HG03039 (cell line): ENCODE measurements around the gene AK9.
A peak's percentile ranks its signal among the peaks of the same experiment; 100 is the strongest.
"Not testable (repeated sequence)": the region's sequence is repeated elsewhere in the genome, so short reads cannot be mapped to it uniquely, and the experiment has no call there.

Experiments
- ATAC-seq: cut with Tn5 transposase; IDR thresholded peaks from one replicate; pipeline ENCODE4 v1.9.1; 2021; ENCODE audit warnings: mild to moderate bottlenecking, moderate library complexity; ENCODE audit not compliant: unreplicated experiment

Gene AK9

DNA sequence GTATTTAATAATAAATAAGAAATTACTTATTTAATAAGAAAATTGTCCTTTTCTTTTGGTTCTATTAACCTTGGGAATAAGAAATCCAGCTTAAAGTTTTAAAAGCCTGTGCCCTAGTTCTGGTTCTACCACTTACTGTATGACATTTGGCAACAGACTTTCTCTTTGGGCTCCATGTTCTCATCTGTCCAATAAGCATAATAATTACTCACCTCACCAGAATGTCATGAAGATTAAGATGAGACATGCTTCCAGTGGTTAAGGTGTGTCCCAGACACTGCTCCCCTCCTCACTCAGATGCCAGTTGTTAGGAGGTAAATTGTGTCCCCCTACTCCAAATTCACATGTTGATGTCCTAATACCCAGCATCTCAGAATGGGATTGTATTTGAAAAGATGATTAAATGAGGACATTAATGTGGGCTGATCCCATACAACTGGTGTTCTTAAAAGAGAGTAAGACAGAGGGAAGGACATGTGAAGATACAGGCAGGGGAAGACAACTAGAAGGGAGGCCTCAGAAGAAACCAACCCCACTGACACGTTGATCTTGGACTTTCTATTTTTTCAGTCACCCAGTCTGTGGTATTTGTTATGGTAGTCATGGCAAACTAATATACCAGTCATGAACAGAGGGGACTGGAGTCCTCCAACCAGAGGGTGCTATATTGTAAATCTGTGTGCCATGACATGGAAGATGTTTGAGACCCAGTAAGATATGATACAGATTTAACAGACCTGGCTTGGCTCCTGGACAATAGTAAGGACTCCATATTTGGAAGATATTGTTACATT is 229.1 kb downstream of the AK9 start:
- ATAC-seq, result no peak

DNA sequence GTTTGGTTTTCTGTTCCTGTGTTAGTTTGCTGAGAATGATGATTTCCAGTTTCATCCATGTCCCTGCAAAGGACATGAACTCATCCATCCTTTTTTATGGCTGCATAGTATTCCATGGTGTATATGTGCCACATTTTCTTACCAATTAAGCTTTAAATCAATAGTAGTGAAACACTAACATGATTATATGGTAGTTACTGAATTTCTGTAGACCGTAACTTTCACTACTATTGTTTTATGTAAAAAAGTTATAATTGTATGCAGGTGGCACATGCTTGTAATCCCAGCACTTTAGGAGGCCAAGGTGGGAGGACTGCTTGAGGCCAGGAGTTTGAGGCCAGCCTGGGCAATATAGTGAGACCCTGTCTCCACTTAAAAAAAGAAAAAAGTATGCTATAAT is 229.8 kb downstream of the AK9 start:
- not testable (repeated sequence) for ATAC-seq

DNA sequence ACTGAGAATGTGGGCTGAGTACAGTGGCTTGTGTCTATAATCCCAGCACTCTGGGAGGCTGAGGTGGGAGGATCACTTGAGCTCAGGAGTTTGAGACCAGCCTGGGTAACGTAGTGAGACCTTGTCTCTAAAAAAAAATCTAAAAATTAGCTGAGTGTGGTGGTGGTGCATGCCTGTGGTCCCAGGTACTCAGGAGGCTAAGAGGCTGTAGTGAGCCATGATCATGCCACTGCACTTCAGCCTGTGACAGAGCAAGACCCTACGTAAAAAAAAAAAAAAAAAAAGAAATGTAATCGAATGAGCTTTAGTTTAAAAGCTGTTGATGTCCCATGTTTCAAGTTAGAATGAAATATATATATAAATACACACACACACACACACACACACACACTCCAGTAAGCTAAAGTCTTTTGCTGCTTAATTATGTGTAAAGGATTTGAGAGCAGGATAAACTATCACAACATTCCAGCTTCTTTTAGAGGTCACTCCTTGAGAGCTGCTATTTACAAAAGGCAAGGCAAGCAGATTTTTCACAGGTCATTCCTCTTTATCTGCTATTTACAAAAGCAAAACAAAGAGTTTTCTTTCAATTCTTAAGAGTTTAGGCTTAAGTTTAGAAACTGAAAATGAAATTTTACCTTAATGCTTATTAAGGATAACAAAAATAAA is 230.7 kb downstream of the AK9 start:
- ATAC-seq, result no peak

DNA sequence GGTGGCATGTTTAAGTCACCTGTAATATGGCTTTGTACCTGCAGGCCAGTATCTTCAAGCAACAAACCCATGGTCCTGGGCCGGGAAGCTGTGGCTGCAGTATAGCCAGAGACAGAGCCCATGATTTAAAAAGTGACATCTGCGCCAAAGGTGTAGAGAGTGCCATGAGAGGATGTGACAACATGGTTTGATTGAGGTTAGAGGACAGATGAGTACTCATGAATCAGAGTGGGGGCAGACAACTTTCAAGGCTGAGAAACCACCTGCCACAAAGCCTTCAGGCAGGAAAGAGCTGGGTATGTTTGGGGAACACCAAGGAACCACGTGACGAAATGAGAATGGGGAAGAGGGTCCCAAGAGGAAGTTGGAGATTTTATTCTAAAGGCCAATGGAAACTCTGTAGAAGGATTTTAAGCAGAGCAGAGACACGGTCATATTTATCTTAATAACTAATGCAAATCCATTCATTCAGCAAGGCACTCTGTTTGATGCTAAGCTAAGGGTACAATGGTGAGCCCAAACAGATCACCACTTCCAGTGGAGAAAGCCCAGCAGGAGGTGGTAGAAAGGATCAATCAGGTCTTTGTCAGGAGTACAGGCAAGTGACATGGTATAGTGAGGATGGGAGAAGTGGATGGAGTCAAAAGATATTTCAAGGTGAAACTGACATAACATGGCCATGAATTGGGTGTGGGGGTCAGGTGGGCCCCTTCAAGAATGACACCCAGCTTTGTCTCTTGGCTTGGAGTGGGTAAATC is 232.0 kb downstream of the AK9 start:
- no peak for ATAC-seq

DNA sequence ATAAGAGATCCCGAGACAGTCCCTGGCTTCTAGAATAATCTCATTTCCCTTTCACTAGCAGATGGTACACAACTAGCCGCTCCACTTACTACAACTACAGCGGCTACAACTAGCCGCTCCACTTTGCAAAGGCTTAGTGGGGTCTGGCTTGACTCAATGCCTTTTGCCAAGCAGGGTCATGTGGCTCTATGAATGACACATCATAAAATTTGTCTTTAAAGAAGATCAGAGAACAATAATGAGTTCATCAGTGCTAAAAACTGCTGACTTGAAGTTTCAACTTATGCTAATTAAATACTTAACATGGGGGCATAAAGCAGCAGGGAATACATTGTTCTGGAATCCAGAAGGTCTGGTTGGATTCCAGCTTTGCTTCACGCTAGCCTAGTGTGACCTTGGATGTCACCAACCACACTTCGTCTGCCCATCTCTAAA is 233.4 kb downstream of the AK9 start:
- no peak for ATAC-seq

DNA sequence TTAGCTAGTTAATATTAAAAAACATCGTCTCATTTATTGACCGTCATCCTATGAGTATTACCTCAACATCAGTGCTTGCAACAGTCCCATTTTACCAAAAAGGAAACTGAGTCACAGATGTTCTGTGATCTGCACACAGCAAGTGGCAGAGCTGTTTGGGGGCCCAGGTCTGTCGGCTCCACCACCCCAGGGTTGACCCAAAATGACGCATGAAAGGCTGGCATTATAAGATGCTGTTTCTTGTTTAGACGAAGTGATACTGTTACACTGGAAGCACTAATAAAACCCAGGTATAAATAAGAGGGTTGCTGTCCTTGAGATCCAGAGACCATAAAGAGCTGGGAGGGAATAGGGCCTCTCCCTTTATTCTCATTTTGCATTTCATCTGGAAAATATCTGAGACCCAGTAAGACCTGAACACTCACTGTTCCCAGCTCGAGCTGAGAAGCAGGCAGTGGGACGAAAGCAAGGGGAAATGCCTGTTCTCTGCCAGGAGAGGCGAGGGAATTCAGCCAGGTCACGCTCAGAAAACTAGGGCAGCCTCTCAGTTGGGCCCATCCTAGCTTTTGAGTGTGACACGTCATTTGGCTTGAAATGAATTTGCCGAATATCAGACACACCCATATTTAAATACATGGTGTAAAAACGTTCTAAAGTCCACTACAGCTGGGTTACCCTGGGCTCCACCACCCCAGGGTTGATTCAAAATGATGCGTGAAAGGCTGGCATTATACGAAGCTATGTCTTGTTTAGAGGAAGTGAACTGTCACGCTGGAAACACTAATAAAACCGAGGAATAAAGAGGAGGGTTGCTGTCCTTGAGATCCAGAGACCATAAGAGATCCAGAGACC is 234.1 kb downstream of the AK9 start:
- no peak for ATAC-seq

DNA sequence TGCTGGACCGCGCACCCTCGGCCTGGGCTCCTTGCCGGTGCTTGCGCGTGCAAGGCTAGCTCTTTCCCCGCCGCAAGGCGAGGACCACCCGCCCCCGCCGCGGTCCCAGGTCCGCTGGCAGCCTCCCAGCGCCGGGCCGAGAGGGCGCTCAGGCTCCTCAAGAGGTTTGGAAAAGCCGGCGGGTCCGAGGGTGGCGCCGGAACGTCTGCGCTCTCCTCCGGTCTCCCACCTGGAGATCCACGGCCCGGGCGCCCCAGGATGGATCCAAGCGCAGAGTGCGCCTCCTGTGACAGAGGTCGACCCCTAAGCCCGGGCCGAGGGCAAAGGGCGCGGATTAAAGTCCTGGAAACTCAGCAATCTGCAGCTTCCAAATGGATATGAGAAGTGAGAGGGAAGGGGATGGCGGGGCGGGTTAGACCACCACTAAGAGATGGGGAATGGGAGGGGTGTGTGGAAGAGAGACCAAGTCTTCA is 234.9 kb downstream of the AK9 start:
- ATAC-seq, result no peak

DNA sequence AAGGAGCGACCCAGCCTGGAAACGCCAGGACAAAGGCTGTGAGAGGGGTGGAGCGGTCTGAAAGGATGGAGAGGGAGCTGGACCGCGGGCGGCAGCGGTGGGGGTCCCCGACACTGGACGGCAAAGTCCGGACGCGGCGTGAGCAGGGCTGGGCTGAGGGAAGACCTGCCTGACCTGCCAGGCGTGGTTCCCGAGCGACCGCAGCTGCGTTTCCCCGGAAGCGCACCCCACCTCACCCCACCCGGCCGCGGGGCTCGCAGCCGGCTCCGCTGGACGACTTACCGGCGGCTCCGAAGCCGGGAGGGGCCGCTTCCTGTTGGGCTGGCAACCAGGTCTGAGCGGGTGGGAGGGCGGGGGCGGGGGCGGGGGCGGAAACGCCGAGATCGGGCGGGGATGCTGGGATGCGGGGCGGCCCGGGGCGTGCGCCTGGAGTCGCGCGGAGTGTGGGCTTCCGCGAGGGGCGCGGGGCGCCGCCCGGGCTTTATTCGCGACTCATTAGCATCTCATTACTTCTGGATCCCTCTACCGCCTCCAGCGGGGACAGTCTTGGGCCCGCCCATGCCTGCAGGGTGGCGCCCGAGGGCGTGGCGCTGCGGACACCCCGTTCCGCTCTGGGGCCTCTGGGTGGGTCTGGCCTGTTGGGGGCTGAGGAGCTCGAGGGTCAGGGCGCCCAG is 235.4 kb downstream of the AK9 start, which contains the start of gene MICAL1:
Gene MICAL1, minus strand, starts transcription at position 336 of the 674 bp plus-strand sequence. CDS start 1,576 bp downstream, outside the sequence.
- ATAC-seq, result peak; percentile 51

DNA sequence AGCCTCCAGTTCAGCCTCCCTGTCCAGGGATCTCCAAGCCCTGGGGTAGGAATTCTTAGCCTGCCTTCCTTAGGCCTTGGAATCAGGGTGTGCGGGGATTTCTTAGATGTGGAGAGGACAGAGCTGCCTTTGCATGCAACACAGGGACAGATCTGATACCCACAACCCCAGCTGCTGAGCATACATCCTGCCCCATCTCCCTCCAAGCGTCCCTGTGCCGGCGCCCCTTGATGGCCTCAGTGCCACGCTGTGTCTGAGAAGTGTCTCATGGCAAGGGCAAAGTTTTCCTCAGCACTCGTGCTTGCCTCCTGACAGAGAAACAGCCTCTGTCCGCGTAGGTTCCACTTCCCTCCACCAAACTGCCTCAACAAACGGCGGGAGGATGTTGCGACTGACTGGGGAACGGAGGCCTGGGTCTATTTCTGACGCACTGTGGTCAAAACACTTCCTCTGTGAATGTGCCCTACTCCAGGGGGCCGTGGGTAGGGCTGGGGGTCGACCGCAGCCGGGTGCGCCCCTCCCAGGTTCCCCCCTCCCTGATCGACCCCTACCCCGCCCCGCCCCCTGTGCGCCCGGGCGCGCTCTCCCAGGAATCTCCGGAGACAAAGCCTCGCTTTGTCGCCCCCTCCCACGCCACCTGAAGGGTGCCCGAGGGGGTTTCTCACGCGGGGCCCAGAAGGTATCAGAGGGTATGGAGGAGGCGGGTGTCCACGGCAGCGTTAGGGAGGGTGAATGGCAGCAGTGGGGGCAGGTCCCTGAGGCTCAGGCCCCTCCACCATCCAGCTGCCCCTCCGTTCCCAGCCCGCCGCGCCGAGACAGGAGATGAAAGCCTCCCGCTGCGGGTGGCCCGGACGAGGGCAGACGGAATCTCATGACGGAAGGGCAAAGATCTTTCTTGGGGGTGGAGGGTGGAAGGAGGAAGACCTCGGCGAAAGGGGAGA is 236.2 kb downstream of the AK9 start:
- peak; percentile 22 for ATAC-seq

DNA sequence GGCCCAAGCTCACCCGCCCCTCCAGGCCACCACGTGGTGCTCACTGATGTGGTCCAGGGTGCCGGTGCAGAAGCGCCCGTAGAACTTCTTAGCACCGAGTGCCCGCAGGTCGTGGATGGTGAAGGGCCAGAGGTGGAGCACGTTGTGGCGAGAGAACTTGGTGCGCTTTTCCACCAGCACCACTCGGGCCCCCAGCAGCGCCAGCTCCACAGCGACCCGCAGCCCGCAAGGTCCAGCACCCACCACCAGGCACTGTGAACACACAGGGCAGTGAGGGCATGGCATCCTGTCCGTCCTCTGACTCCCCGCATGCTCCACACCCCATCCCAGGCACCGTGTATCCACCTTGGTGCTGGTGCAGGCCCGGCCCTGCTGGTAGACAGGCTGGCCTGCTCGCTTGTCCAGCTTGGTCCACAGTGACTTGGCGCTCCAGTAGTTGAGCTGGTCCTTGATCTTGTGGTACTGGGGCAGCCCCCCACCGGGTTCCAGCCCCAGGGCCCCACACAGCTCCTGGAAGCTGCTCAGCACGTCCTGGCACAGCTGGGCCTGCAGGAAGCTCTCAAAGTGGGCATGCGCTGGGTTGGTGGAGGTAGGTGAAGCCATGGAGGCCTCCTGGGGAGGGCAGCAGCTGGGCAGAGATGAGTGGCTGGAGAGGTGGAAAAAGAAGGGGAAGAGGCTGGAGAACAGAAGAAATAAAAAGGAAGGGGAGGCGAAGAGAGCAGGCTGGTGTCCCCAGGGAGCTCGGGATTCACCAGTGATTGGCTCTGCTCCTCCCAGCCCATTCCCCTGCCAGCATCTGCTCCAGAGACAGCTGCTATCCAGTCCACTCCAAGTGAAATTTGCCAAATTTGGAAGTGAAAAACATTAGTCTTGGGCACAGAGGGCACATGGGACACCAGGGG is 237.2 kb downstream of the AK9 start:
- ATAC-seq, result no peak

DNA sequence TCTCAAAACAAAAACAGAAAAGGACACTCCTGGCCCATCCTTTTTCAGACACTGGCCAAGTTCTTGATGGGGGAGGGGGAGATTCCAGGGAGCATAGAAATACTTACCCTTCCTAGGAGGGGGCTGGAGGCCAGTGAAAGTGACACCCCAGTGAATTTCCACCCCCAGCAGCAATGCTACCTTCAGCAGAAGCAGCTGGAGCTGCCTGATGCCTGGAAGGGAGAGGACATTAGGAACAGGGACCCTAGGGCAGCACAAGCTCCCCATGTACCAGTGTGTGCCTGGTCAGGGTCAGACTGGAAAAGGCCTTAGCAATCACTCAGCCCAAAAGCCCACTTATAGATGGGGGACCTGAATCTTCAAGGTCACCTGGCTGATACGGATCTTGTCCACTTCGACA is 237.8 kb downstream of the AK9 start:
- no peak for ATAC-seq

DNA sequence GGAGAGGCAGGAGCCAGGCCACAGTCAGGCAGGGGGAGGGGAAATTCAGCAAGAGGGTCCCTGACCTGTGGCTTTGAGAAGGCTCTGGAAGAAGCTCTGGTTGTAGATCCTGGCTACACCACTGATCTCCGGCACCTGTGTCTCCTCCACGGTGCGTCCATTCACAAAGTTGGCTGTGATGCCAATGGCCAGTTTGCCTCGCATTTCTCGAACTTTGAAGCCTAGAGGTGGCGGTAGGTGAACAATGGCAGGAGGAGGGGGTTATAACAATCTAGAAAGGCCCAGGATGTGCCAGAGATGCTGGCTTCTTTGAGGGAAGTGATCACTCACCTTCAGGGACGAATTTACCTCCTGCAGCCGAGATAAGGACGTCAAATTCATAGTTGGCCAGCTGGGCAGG is 238.8 kb downstream of the AK9 start:
- no peak for ATAC-seq

DNA sequence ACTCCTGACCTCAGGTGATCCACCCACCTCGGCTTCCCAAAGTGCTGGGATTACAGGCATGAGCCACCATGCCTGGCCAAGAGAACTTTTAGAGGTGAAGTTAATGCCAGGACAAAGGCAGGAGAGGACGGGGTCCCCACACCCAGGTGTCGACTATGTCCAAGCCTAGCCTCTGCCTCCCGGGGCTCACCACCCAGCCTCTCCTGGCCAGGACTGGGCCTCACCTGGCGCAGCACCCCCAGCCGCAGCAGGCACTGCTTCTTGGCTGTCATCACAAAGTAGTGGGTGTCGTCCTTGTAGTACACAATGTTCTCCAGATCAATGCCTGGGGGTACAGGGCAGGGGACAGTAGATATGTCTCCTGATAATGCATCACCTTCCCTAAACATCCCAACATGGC is 239.6 kb downstream of the AK9 start:
- ATAC-seq, result no peak

DNA sequence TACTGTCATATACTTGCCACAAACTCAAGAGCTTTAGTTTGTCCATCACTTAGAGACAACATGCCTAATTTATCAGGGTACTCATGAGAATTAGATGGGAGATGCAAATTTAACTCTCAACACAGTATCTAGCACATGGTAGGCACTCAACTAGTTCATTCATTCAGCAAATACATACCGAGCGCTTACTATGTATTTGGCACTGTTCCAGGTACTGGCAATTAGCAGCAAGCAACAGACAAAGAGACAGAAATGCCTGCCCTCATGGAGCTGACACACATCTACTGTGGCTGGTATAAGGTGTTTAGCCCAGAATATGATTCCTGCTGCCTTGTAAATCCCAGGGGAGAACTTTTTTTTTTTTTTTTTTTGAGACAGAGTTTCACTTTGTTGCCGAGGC is 240.2 kb downstream of the AK9 start:
- ATAC-seq, result no peak

DNA sequence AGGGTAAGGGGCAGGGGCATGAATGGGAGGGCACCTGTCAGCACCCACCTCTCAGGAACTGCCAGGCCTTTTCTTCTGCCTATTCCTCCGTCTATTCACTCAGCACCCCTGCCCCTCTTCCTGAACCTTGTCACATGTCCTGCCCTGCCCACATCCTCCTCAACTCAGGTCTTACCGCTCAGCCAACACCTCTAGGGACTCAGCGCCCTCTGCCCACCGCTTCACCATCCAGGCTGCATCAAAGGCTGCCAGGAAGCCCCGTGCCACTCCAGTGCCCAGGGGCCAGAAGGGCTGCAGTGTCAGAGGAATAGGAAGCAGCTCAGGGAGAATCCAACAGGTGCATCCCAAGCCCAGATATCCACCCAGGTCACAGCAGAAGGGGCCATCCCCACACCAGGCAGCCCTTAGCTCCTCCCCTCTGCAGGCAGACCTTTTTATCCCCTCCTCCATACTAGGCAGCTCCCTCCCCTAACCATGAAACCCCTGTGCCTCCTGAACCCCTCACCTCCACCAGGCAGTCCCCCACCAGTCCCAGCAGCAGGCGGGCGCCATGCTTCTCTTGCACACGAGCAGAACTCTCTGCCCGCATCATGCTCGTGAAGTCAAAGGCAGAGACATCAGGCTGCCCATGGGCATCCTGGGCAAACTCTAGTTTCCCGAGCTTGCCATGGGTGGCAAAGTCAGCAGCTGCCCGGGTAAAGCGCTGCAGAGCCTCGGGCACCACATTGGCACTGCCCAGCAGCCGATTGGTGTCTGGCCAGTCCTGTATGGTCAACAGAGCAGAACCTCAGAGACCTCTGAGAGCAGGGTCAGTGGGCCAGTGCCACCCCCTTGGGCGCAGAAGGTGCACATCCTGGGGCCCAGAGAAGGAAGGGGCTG is 241.0 kb downstream of the AK9 start:
- ATAC-seq, result no peak

DNA sequence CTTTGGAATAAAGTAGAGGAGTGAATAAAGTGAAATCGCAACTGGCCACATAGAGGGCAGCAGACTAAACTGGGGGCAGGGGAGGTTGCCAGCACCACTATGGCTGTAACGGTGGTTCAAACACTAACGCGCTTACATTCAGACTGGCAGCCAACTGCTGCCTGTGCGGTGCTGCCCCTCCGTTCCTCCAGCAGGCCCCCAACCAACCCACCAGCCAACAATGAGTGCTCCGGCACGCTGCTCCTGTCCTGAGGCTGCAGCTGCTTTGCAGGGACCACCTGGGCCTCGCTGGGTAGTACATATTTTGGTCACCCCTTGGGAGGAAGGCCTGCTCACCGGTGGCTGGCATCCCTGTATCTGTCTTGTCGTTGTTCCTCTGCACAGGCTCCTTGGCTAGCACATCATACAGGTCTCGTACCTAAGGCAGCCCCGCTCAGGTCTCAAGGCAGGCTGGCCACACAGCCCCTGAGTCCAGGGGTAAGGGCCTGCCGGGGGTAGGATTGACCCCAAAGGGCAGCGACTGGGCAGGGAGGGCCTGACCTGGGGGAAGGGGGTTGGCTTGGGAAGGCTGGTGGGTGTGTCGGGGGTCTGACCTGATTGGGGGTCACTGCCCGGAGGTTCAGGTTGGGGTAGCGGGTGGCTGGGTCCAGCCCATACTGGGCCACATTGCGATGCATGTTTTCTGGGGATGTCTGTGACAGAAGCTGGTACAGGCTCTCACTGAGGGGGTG is 241.8 kb downstream of the AK9 start:
- ATAC-seq, result no peak
